Vagina (tissue), 2 donors: ENCODE results near the gene TMEM59. TPM values are rescaled to one million over a fixed set of nuclear protein-coding genes. Genes with fewer than 3 reads are reported as not detected.
"Not testable (repeated sequence)": the region's sequence is repeated elsewhere in the genome, so short reads cannot be mapped to it uniquely, and the experiment has no call there.

ENCODE experiments used
- DNase-seq, 2 donors: peaks; one replicate each; pipeline ENCODE4 v3.0.0-alpha.2; 2017; ENCODE audit errors: extremely low spot score in 2 of 2
- H3K27ac ChIP-seq: fragments of 200-600 bp; sonication (generic); one replicate; pipeline ENCODE4 v1.5.1; 2019
- H3K27me3 ChIP-seq: fragments of 200-600 bp; sonication (generic); one replicate; pipeline ENCODE4 v1.5.1; 2019
- H3K36me3 ChIP-seq, 2 donors: fragments of 200-600 bp; sonication (generic); one replicate each; pipeline ENCODE4 v1.5.1; 2017 to 2019
- H3K4me1 ChIP-seq: fragments of 200-600 bp; sonication (generic); one replicate; pipeline ENCODE4 v1.5.1; 2019
- H3K4me3 ChIP-seq, 2 donors: fragments of 200-600 bp; sonication (generic); 1 replicate in 1 of 2; 2 replicates in 1 of 2; pipeline ENCODE4 v1.5.1; 2016 to 2019
- H3K9me3 ChIP-seq: fragments of 200-600 bp; sonication (generic); one replicate; pipeline ENCODE4 v1.5.1; 2019
- CTCF ChIP-seq, 3 experiments: fragments of 450-650 bp in 2 of 3; fragments of 200-600 bp in 1 of 3; sonication (generic) in 1 of 3; IDR thresholded peaks; one replicate each; pipeline ENCODE4 v1.5.1; 2017 to 2019; ENCODE audit warnings: antibody characterized with exemption in 3 of 3, mild to moderate bottlenecking in 2 of 3, moderate library complexity in 2 of 3
- POLR2A ChIP-seq, 2 donors: fragments of 450-650 bp; IDR thresholded peaks; one replicate each; pipeline ENCODE4 v1.6.1; 2017; ENCODE audit warnings: antibody characterized with exemption in 2 of 2, mild to moderate bottlenecking in 2 of 2, moderate library complexity in 2 of 2
- POLR2AphosphoS5 ChIP-seq, 2 donors: sonication (generic); formaldehyde crosslinking; IDR thresholded peaks; one replicate each; pipeline ENCODE4 v1.9.0; 2017; ENCODE audit warnings: antibody characterized with exemption in 2 of 2, mild to moderate bottlenecking in 2 of 2, low read depth in 1 of 2; ENCODE audit not compliant: insufficient read depth in 1 of 2
- intact Hi-C: fragments of 100-400 bp; cut with DNase I; formaldehyde crosslinking; loops from one replicate; pipeline ENCODE4 v1.15.1; 2023
- total RNA-seq: library from RNA; depleted of rRNA; stranded (reverse); fragments of >200 nt; gene quantifications from one replicate; pipeline ENCODE4 v1.2.3, GENCODE V29; 2016

Gene TMEM59
- total RNA-seq, 1 donor from 2014 or later, result 113 TPM

GRCh38 chr1:54053745-54054437 is 887 bp upstream of the TMEM59 start:
- Histone ChIP-seq H3K9me3 (no peaks in the 10 kb centered on the region), H3K36me3 (no peaks in the 10 kb centered on the region), H3K27me3 (no peaks in the 10 kb centered on the region), H3K4me1 (peaks cover 43% of the 10 kb centered on the region), H3K4me3 (peak overlapping the region; percentile 92 to 100), H3K27ac (peak overlapping the region; percentile 91)
- no peak for TF ChIP-seq CTCF (IDR thresholded peaks at IDR 0.05)
- TF ChIP-seq POLR2AphosphoS5 (IDR thresholded peaks at IDR 0.05; ENCODE audit: insufficient read depth in 1 of 2, low read depth in 1 of 2), result no peak
- TF ChIP-seq POLR2A (IDR thresholded peaks at IDR 0.05), result no peak
- intact Hi-C loops, result loop anchor here (5.0 kb wide), 1 partner anchor 107 kb away; the partner anchor contains the start of genes IFT25 and LRRC42
- DNase-seq, result no peak

GRCh38 chr1:54052431-54052933 is 522 bp downstream of the TMEM59 start:
- Histone ChIP-seq H3K27me3 (no peaks in the 10 kb centered on the region), H3K27ac (peak overlapping the region; percentile 91), H3K36me3 (no peaks in the 10 kb centered on the region), H3K4me3 (peak overlapping the region; percentile 92 to 100), H3K9me3 (no peaks in the 10 kb centered on the region), H3K4me1 (peaks cover 57% of the 10 kb centered on the region)
- TF ChIP-seq CTCF (IDR thresholded peaks at IDR 0.05) (no peak), POLR2A (IDR thresholded peaks at IDR 0.05) (no peak), POLR2AphosphoS5 (IDR thresholded peaks at IDR 0.05; ENCODE audit: insufficient read depth in 1 of 2, low read depth in 1 of 2) (no peak)
- peak in 1 of 2 donors; percentile 88 for DNase-seq
- intact Hi-C loops, result loop anchor here (5.0 kb wide), 1 partner anchor 105 kb away; the partner anchor contains the start of genes IFT25 and LRRC42

- Histone ChIP-seq H3K4me1 (peaks cover 62% of the 10 kb centered on the region), H3K9me3 (no peaks in the 10 kb centered on the region), H3K27me3 (no peaks in the 10 kb centered on the region), H3K4me3 (peak overlapping the region; percentile 92 to 100), H3K27ac (peak overlapping the region; percentile 91), H3K36me3 (no peaks in the 10 kb centered on the region)
- no peak for DNase-seq
- TF ChIP-seq POLR2AphosphoS5 (IDR thresholded peaks at IDR 0.05; ENCODE audit: insufficient read depth in 1 of 2, low read depth in 1 of 2), result no peak
- no peak for TF ChIP-seq CTCF (IDR thresholded peaks at IDR 0.05)
- no peak for TF ChIP-seq POLR2A (IDR thresholded peaks at IDR 0.05)
- intact Hi-C loops, result loop anchor here (5.0 kb wide), 1 partner anchor 105 kb away; the partner anchor contains the start of genes IFT25 and LRRC42
These were observed 1.0 kb downstream of the TMEM59 start for GRCh38 chr1:54051933-54052430.

- H3K4me3 ChIP-seq, H3K9me3 ChIP-seq, H3K36me3 ChIP-seq, H3K27ac ChIP-seq, DNase-seq, H3K27me3 ChIP-seq: not testable (repeated sequence)
- intact Hi-C loops, result loop anchor here (5.0 kb wide), 1 partner anchor 103 kb away; the partner anchor contains the start of genes IFT25 and LRRC42
- peaks cover 68% of the 10 kb centered on the region for H3K4me1 ChIP-seq
These were observed 2.6 kb downstream of the TMEM59 start for GRCh38 chr1:54050435-54050834.

GRCh38 chr1:54047384-54048305 is 5.4 kb downstream of the TMEM59 start:
- TF ChIP-seq CTCF (IDR thresholded peaks at IDR 0.05) (no peak), POLR2A (IDR thresholded peaks at IDR 0.05) (no peak), POLR2AphosphoS5 (IDR thresholded peaks at IDR 0.05; ENCODE audit: insufficient read depth in 1 of 2, low read depth in 1 of 2) (no peak)
- H3K27ac ChIP-seq, result no peak overlapping the region
- peaks cover 56% of the 10 kb centered on the region for H3K4me1 ChIP-seq

More at GRCh38 chr1:54047384-54048305, 5.4 kb downstream of the TMEM59 start:
- H3K27me3 ChIP-seq, result no peaks in the 10 kb centered on the region
- no peaks in the 10 kb centered on the region for H3K9me3 ChIP-seq
- intact Hi-C loops, result no loop called here
- H3K4me3 ChIP-seq, result no peak overlapping the region
- DNase-seq, result no peak
- H3K36me3 ChIP-seq, result peaks cover 0 to 13% of the 10 kb centered on the region in 2 donors
